Smooth muscle cell (in vitro differentiated cells): ENCODE results near the gene NHSL1. TPM values are rescaled to one million over a fixed set of nuclear protein-coding genes. Genes with fewer than 3 reads are reported as not detected.

ENCODE experiments used
- DNase-seq: peaks from one replicate; lab custom pipeline; 2025; ENCODE audit not compliant: unreplicated experiment; lab: John Stamatoyannopoulos, UW
- H2AFZ ChIP-seq: fragments of 200-600 bp; sonication (generic); 2 replicates; pipeline ENCODE4 v1.6.0; 2016; ENCODE audit warnings: antibody characterized with exemption, low read depth, mild to moderate bottlenecking
- H3F3A ChIP-seq: fragments of 200-600 bp; sonication (generic); 2 replicates; pipeline ENCODE4 v1.6.0; 2017; ENCODE audit warnings: antibody characterized with exemption, low read depth
- H3K27ac ChIP-seq: fragments of 200-600 bp; sonication (generic); 2 replicates; pipeline ENCODE4 v1.5.1; 2016; ENCODE audit warnings: low read depth, mild to moderate bottlenecking
- H3K27me3 ChIP-seq: fragments of 200-600 bp; sonication (generic); 2 replicates; pipeline ENCODE4 v1.6.1; 2016; ENCODE audit warnings: low read depth, mild to moderate bottlenecking
- H3K36me3 ChIP-seq: fragments of 200-600 bp; sonication (generic); 2 replicates; pipeline ENCODE4 v1.5.1; 2016; ENCODE audit warnings: low read depth
- H3K4me1 ChIP-seq: fragments of 200-600 bp; sonication (generic); 2 replicates; pipeline ENCODE4 v1.5.1; 2016; ENCODE audit warnings: low read depth
- H3K4me2 ChIP-seq: fragments of 200-600 bp; sonication (generic); 2 replicates; pipeline ENCODE4 v1.6.0; 2016; ENCODE audit warnings: mild to moderate bottlenecking
- H3K4me3 ChIP-seq: fragments of 200-600 bp; sonication (generic); 2 replicates; pipeline ENCODE4 v1.5.1; 2016; ENCODE audit warnings: mild to moderate bottlenecking
- H3K79me2 ChIP-seq: fragments of 200-600 bp; sonication (generic); 2 replicates; pipeline ENCODE4 v1.6.0; 2016; ENCODE audit warnings: low read depth, mild to moderate bottlenecking
- H3K9ac ChIP-seq: fragments of 200-600 bp; sonication (generic); 2 replicates; pipeline ENCODE4 v1.6.0; 2016; ENCODE audit warnings: low read depth
- H3K9me3 ChIP-seq: fragments of 200-600 bp; sonication (generic); replicated peaks from 2 replicates; pipeline ENCODE4 v1.5.1; 2016; ENCODE audit warnings: low read depth
- H4K20me1 ChIP-seq: fragments of 200-600 bp; sonication (generic); 2 replicates; pipeline ENCODE4 v1.6.0; 2016; ENCODE audit warnings: low read depth
- CTCF ChIP-seq: fragments of 200-600 bp; sonication (generic); IDR thresholded peaks from 2 replicates; pipeline ENCODE4 v1.5.1; 2017; ENCODE audit warnings: borderline replicate concordance, mild to moderate bottlenecking, antibody characterized with exemption; ENCODE audit not compliant: insufficient read depth, poor library complexity, severe bottlenecking
- WGBS: methylation state at CpG from one replicate; pipeline ENCODE4 v1.1.7; 2016; ENCODE audit warnings: low lambda C conversion rate; 5-methylcytosine and 5-hydroxymethylcytosine counted together
- polyA plus RNA-seq: library from polyadenylated mRNA; unstranded; fragments of >200 nt; fragmentation: Nextera tagmentation; extraction: Ambion mirVana; gene quantifications from 2 replicates; pipeline ENCODE4 v1.2.1, GENCODE V29; 2016
- total RNA-seq: library from RNA; depleted of rRNA; stranded (reverse); fragments of >200 nt; gene quantifications from 2 replicates; pipeline ENCODE4 v1.2.3, GENCODE V29; 2014

Gene NHSL1
- total and polyA plus RNA-seq, 2 experiments from 2014 or later, result 6.6 to 7.2 TPM

- Histone ChIP-seq H3F3A (no peaks in the 10 kb centered on the region), H3K9me3 (no peaks in the 10 kb centered on the region), H2AFZ (no peak overlapping the region), H3K9ac (no peak overlapping the region), H3K4me2 (no peak overlapping the region), H3K79me2 (no peaks in the 10 kb centered on the region), H3K4me3 (no peak overlapping the region), H4K20me1 (no peaks in the 10 kb centered on the region), H3K27me3 (no peaks in the 10 kb centered on the region), H3K4me1 (no peaks in the 10 kb centered on the region), H3K27ac (no peak overlapping the region), H3K36me3 (peaks cover 5% of the 10 kb centered on the region)
- TF ChIP-seq CTCF, result no peak
- DNase-seq, result no peak
- 74% methylated on average over 7 of the region's 7 CpGs for WGBS
These were observed 59.7 kb downstream of the NHSL1 start for GRCh38 chr6:138439546-138439945.

- WGBS, result 92% methylated on average over 4 of the region's 4 CpGs
- H2AFZ ChIP-seq, result no peak overlapping the region
- H3K9me3 ChIP-seq, result no peaks in the 10 kb centered on the region
- no peaks in the 10 kb centered on the region for H3K27me3 ChIP-seq
- no peaks in the 10 kb centered on the region for H3F3A ChIP-seq
- TF ChIP-seq CTCF, result no peak
- no peaks in the 10 kb centered on the region for H3K36me3 ChIP-seq
- H3K9ac ChIP-seq, result no peak overlapping the region
- H3K4me3 ChIP-seq, result no peak overlapping the region
- no peaks in the 10 kb centered on the region for H3K79me2 ChIP-seq
- H3K4me1 ChIP-seq, result no peaks in the 10 kb centered on the region
- DNase-seq, result no peak
- H4K20me1 ChIP-seq, result no peaks in the 10 kb centered on the region
- no peak overlapping the region for H3K27ac ChIP-seq
- no peak overlapping the region for H3K4me2 ChIP-seq
These were observed 64.4 kb downstream of the NHSL1 start for GRCh38 chr6:138434925-138435324.

- H4K20me1 ChIP-seq, result no peaks in the 10 kb centered on the region
- H3K9me3 ChIP-seq, result no peaks in the 10 kb centered on the region
- no peaks in the 10 kb centered on the region for H3K79me2 ChIP-seq
- H3K9ac ChIP-seq, result no peak overlapping the region
- WGBS, result 94% methylated on average over 3 of the region's 3 CpGs
- no peaks in the 10 kb centered on the region for H3K27me3 ChIP-seq
- no peaks in the 10 kb centered on the region for H3K4me1 ChIP-seq
- DNase-seq, result no peak
- H3K4me3 ChIP-seq, result no peak overlapping the region
- no peaks in the 10 kb centered on the region for H3F3A ChIP-seq
- H2AFZ ChIP-seq, result no peak overlapping the region
- H3K4me2 ChIP-seq, result no peak overlapping the region
- H3K36me3 ChIP-seq, result no peaks in the 10 kb centered on the region
- TF ChIP-seq CTCF, result no peak
- no peak overlapping the region for H3K27ac ChIP-seq
These were observed 65.2 kb downstream of the NHSL1 start for GRCh38 chr6:138434096-138434495.

GRCh38 chr6:138432063-138432356 lies 67.3 kb downstream of the NHSL1 start:
- Histone ChIP-seq H3K36me3 (no peaks in the 10 kb centered on the region), H2AFZ (no peak overlapping the region), H4K20me1 (no peaks in the 10 kb centered on the region), H3K4me3 (no peak overlapping the region), H3K27me3 (no peaks in the 10 kb centered on the region), H3K4me1 (no peaks in the 10 kb centered on the region), H3K9me3 (no peaks in the 10 kb centered on the region), H3K79me2 (no peaks in the 10 kb centered on the region), H3F3A (no peaks in the 10 kb centered on the region), H3K27ac (no peak overlapping the region), H3K9ac (no peak overlapping the region), H3K4me2 (no peak overlapping the region)
- 97% methylated on average over 11 of the region's 11 CpGs for WGBS
- no peak for DNase-seq
- no peak for TF ChIP-seq CTCF
